Ectodermal cell (in vitro differentiated cells): Measurements from ENCODE around the gene ARF3.

Source experiments
- H3K27ac ChIP-seq: 2 replicates; pipeline ENCODE4 v1.7.0; 2013; ENCODE audit warnings: mild to moderate bottlenecking, low read depth, low read length; ENCODE audit not compliant: insufficient read depth, poor library complexity, severe bottlenecking
- H3K27me3 ChIP-seq: 2 replicates; pipeline ENCODE4 v1.7.0; 2013; ENCODE audit warnings: mild to moderate bottlenecking, low read length; ENCODE audit not compliant: insufficient read depth, control insufficient read depth, poor library complexity, severe bottlenecking
- H3K36me3 ChIP-seq: one replicate; pipeline ENCODE4 v1.7.0; 2013; ENCODE audit warnings: low read length; ENCODE audit not compliant: control insufficient read depth, insufficient read depth
- H3K4me1 ChIP-seq: one replicate; pipeline ENCODE4 v1.7.0; 2013; ENCODE audit warnings: low read length; ENCODE audit not compliant: control insufficient read depth, insufficient read depth
- H3K4me3 ChIP-seq: 2 replicates; pipeline ENCODE4 v1.7.0; 2013; ENCODE audit warnings: low read depth, low read length, control low read depth; ENCODE audit not compliant: insufficient read depth
- H3K9me3 ChIP-seq: 2 replicates; pipeline ENCODE4 v1.7.0; 2013; ENCODE audit warnings: mild to moderate bottlenecking, low read length, moderate library complexity; ENCODE audit not compliant: control insufficient read depth
- WGBS, 2 experiments: methylation state at CpG; one replicate each; pipeline ENCODE4 v1.1.7; 2013; ENCODE audit warnings: missing lambda C conversion rate in 2 of 2; 5-methylcytosine and 5-hydroxymethylcytosine counted together

The ARF3 gene

DNA sequence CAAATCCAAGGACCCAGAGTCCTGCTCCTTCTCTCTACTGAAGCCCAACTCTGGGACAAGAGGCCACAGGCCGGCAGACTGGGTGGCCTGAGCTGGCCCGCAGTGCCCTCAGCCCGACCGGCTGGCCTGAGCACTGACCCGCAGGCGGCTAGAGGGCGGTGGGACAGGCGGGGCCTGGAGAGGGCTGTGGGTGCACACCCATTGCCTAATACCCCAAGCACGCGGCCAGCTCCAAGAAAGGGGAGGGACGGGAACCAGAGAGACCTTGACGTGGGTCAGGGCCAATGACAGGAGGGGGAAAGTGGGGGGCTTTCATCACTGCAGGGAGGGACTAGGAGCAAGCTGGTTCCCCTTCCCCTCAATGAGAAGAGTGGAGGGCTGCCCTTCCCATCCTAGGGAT, 16.2 kb upstream of the ARF3 start:
- Histone ChIP-seq H3K9me3 (no peaks in the 10 kb centered on the region), H3K36me3 (no peaks in the 10 kb centered on the region), H3K27ac (no peak overlapping the region), H3K4me1 (peaks cover 32% of the 10 kb centered on the region), H3K4me3 (no peak overlapping the region), H3K27me3 (peaks cover 97% of the 10 kb centered on the region)
- 47 to 52% methylated on average over 12 of the region's 12 CpGs for WGBS, 2 experiments

DNA sequence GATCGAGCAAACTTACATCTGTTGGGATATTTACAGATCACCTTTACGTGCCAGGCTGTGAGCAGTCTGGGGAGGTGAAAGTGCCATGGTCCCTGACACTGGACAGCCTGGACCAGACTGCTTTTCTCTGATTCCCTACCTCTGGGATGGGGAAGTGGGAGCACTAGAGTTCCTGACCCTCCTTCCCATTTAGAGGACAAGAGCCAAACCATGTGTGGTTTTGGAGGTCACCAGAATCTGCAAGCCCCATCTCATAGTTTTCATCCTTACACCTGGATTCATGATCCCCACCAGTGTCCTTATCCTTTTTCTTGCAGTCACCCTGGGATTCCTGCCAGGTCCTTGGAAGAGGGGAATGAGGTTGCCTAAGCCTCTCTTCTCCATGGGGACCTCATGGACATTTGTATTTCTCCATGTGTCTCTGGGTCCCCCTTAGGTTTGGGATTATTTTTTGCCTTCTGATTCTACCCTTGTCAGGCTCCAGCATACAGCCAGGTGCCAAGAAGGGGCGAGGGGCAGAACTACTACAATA, 15.7 kb upstream of the ARF3 start:
- H3K4me3 ChIP-seq = no peak overlapping the region
- H3K27ac ChIP-seq = no peak overlapping the region
- H3K27me3 ChIP-seq = peaks cover 97% of the 10 kb centered on the region
- H3K4me1 ChIP-seq = peaks cover 35% of the 10 kb centered on the region
- WGBS, 2 experiments = 73 to 81% methylated on average over 3 of the region's 3 CpGs
- no peaks in the 10 kb centered on the region for H3K36me3 ChIP-seq
- no peaks in the 10 kb centered on the region for H3K9me3 ChIP-seq

DNA sequence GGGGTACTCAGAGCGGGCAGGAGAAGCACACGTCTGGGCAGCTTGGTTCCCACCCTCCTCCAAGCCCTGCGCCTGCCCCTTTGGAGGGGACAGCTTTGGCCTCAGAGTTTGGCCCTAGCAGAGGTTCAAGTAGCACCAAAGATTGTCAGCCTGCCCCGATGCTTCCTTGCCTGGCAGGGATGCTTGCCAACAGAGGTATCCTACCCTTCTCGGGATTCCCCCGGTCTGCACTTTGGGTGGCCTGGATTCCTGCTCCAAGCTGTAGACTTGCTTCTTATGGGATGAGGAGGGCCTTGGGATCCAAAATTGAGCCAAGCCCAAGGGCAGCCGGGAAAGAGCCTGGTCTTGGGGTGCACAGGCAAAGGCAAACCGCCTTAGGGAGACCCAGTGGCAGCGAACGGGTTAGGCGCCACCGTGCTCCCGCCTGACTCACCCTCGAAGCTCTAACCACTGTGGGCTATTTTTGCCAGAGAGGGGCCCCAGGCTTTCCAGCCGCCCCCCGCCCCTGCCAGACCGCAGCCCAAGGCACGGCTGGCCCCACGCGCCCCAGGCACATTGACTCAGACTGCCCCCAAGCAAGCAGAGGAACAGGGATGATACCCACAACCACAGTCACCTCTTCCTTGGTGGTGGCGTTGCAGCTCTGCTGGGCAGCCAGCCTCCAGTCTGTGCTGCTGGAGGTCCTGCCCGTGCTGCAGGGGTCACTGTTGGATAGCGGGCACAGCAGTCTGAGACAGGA, 15.1 kb upstream of the ARF3 start:
- no peaks in the 10 kb centered on the region for H3K9me3 ChIP-seq
- peak overlapping the region; percentile 48 for H3K4me3 ChIP-seq
- H3K36me3 ChIP-seq = no peaks in the 10 kb centered on the region
- WGBS, 2 experiments = 70 to 78% methylated on average over 23 of the region's 23 CpGs
- no peak overlapping the region for H3K27ac ChIP-seq
- H3K4me1 ChIP-seq = peaks cover 34% of the 10 kb centered on the region
- H3K27me3 ChIP-seq = peaks cover 91% of the 10 kb centered on the region

DNA sequence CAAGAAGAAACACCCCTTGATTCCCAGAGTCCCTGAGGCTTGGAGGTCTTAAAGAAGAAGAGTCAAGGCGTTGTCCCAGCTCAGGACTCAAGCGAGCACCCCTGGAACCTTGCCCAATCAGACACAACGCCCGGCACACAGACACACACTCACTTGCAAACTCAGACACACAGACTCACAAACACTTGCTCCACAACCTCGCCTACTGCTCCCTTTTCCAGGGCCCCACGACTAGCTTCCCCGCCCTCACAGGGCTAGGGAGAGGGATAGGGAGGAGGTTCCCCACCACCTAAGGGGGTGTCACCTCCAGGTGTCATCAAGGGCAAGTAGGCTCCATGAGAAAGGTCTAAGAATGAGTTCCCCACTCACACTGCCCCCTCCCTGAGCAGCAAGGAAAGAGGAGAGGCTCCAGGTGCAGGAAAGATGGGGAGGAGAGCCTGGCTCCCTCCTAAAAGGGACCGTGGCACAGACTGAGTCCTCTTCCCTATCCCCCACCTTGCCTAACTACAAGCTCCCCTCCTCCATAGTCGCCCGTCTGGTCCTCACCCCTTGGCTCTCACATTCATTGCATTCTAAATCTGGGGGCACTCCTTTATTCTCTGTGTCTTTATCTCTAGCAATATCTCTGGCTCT, 13.5 kb upstream of the ARF3 start:
- Histone ChIP-seq H3K4me3 (peak overlapping the region; percentile 48), H3K36me3 (no peaks in the 10 kb centered on the region), H3K9me3 (no peaks in the 10 kb centered on the region), H3K4me1 (peaks cover 32% of the 10 kb centered on the region), H3K27ac (no peak overlapping the region), H3K27me3 (peaks cover 75% of the 10 kb centered on the region)
- WGBS, 2 experiments = 11 to 13% methylated on average over 10 of the region's 10 CpGs

DNA sequence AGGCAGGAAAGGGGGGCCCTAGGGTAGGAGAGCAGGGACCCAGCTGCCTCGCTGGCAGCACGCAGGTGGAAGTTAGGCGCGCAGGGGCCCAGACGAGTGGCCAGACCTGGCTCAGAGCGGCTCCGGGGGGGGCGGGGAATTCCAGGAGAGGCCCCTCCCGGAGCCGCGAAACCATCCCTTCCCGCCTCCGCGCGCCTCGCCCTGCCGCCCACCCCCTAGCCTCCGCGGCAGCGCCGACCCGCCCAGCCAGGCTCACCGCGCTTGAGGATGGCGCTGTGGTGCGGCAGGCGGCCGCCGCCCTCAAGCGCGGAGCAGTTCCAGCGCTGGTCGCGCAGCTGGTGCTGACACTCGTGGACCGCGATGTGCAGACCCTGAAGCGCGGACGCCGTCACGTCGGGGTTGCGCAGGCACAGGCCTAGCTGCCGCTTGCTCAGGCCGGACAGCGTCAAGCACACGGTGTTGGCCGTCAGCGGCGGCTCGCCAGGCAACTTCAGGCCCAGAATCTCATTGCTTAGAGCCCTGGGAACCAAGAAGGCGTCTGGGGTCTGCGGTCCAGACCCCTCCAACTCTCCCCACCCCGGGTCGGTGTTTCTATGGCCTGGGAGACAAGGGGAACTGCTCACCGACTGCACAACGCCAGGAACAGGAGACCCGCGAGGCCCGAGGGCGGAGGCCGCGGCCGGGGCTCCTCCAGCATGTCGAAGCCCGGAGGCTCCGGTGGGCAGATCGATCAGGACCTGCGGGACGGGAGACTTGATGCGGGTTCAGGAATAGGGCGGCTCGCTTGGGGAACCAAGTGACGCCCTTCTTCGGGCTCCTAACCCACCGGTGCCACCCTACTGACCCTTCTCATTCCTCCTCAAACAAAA, 12.8 kb upstream of the ARF3 start:
- H3K36me3 ChIP-seq = no peaks in the 10 kb centered on the region
- peaks cover 32% of the 10 kb centered on the region for H3K4me1 ChIP-seq
- H3K27ac ChIP-seq = no peak overlapping the region
- WGBS, 2 experiments = 3% methylated on average over 77 of the region's 77 CpGs
- peaks cover 68% of the 10 kb centered on the region for H3K27me3 ChIP-seq
- H3K9me3 ChIP-seq = no peaks in the 10 kb centered on the region
- peak overlapping the region; percentile 48 for H3K4me3 ChIP-seq

DNA sequence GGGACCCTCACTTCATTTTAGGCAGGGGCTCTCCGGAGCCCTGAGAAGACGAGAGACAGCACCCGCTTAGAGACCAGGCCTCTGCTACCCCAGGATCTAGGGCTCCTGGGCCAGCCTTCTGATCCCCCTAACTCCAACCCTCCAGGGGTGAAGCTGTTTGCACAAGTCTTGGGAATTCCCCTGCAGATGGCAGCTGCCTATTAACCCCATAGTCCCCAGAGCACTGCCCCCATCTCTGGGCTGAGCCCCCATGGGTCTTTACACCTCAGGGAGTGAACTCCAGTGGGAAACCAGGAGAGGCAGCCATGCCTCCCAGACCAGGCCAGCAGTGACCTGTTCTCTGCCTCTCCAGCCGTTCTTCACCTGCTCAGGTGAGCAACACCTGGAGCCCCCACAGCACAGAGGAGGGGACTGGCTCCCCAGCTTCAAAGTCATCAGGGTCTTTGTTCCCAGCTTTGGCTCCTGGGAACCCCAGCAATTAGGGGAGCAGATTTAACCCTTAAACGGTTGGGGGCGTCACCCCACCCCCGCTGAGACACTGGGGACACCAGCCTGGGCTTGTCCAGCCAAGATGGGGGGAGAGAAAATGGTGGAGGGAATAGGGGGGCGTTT, 12.0 kb upstream of the ARF3 start:
- 21 to 25% methylated on average over 8 of the region's 8 CpGs for WGBS, 2 experiments
- no peak overlapping the region for H3K27ac ChIP-seq
- H3K27me3 ChIP-seq = peaks cover 60% of the 10 kb centered on the region
- H3K9me3 ChIP-seq = no peaks in the 10 kb centered on the region
- H3K36me3 ChIP-seq = no peaks in the 10 kb centered on the region
- H3K4me3 ChIP-seq = peak overlapping the region; percentile 48
- peaks cover 27% of the 10 kb centered on the region for H3K4me1 ChIP-seq

DNA sequence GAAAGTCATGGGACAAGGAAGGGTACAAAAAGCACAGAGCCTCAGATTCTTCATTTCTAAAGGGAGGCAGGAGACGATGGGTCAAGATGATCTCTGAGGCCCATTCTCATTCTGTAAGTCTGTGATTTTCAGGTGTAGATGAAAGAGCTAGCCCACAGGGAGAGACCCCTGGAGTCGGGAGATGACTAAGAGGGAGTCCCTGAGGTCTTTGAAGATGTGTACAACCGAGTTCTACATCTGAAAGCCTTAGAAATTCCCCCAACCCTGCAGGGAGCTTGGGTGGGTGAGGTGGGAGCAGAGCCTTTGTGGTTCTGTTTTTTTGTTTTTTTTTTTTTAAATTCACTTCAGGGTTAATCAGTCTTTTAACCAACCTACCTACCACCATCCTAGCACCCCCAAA, 11.2 kb upstream of the ARF3 start:
- H3K27ac ChIP-seq = no peak overlapping the region
- 17 to 18% methylated on average over 3 of the region's 3 CpGs for WGBS, 2 experiments
- H3K9me3 ChIP-seq = no peaks in the 10 kb centered on the region
- H3K4me1 ChIP-seq = peaks cover 26% of the 10 kb centered on the region
- no peaks in the 10 kb centered on the region for H3K36me3 ChIP-seq
- H3K4me3 ChIP-seq = no peak overlapping the region
- peaks cover 52% of the 10 kb centered on the region for H3K27me3 ChIP-seq

DNA sequence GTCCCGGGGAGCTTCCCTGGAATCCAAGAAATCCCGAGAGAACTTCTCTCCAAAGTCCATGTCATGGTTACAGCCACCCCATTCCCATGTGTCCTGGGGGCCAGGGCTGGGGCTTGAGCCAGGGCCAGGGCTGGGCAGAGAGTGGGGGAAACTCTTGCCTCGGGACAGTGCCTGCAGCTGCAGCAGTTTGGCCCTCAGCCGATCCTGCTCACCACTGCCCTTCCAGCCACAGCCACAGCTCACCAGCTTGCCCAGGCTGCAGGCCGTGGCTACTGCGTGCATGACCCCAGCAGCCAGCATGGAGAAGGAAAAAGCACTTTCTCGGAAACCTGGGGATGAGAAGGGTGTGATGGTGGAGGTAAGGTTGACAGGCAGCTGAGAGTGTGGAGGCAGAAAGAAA, 10.7 kb upstream of the ARF3 start:
- peaks cover 47% of the 10 kb centered on the region for H3K27me3 ChIP-seq
- no peaks in the 10 kb centered on the region for H3K9me3 ChIP-seq
- WGBS, 2 experiments = 49 to 52% methylated on average over 7 of the region's 7 CpGs
- no peak overlapping the region for H3K27ac ChIP-seq
- H3K36me3 ChIP-seq = no peaks in the 10 kb centered on the region
- no peak overlapping the region for H3K4me3 ChIP-seq
- peaks cover 26% of the 10 kb centered on the region for H3K4me1 ChIP-seq

DNA sequence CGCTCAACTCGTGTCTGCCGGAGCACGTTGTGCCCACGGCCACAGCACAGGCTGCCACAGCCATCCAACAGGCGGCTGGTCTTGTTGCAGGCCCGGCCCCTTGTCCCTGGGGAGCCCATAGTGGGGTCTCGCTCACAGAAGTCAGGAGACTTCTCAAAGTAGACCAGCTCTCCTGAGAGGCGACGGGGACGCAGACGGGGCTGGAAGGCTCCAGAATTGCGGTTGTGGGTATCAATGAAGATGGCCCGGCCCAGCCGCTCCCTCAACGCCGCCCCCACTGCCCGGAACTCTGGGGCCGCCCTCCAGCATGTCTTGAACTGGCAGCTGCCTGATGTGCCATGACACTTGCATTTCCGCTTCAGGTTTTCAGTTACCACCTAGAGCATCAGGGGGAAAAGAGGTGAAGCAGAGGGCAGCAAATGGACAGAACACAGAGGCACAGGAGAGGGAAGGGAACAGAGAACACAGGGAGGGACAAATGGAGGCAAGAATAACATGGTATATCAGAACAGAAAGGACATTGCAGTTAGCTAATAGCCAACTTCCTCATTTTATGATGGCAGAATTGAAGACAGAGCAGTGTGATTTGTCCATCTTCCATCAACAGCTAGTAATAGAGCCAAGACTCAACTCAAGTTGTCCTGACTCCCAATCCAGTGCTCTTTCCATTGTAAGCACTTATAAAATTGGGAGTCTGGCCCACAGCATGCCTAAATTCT, 9.0 kb upstream of the ARF3 start:
- H3K9me3 ChIP-seq = no peaks in the 10 kb centered on the region
- no peaks in the 10 kb centered on the region for H3K36me3 ChIP-seq
- H3K4me1 ChIP-seq = peaks cover 25% of the 10 kb centered on the region
- 86 to 87% methylated on average over 20 of the region's 20 CpGs for WGBS, 2 experiments
- H3K27ac ChIP-seq = no peak overlapping the region
- no peak overlapping the region for H3K4me3 ChIP-seq
- peaks cover 30% of the 10 kb centered on the region for H3K27me3 ChIP-seq
